OCI-LY7 (cell line): ENCODE data around the gene STX16.

Experiments
- CTCF ChIP-seq: fragments of 200-600 bp; sonication (generic); conservative IDR thresholded peaks from 2 replicates; pipeline ENCODE4 v1.5.1; 2014; ENCODE audit warnings: mild to moderate bottlenecking, antibody characterized with exemption, low read length, moderate library complexity, mixed read lengths
- EZH2phosphoT487 ChIP-seq: fragments of 200-600 bp; sonication (generic); IDR thresholded peaks from 2 replicates; pipeline ENCODE4 v1.6.1; 2018; ENCODE audit warnings: low read depth, borderline replicate concordance, mild to moderate bottlenecking, mixed run types, antibody characterized with exemption, low read length, moderate library complexity, mixed read lengths

GRCh38 chr20:58696411-58696961 is 45.4 kb downstream of the STX16 start:
- TF ChIP-seq CTCF (no peak), EZH2phosphoT487 (no peak)
